ENCODE measurements around the gene DLG2.

DLG2 gene

GRCh38 chr11:84963240-84963639, 663.9 kb downstream of the DLG2 start:
- no peak for FAIRE-seq

GRCh38 chr11:84962018-84962417, 665.1 kb downstream of the DLG2 start:
- no peak for FAIRE-seq

- FAIRE-seq = no peak
Observed at GRCh38 chr11:84958295-84958694, 668.8 kb downstream of the DLG2 start.

GRCh38 chr11:84950569-84951270, 676.4 kb downstream of the DLG2 start:
- no peak for FAIRE-seq

- no peak for FAIRE-seq
Observed at GRCh38 chr11:84947970-84948580, 679.1 kb downstream of the DLG2 start.

- no peak for FAIRE-seq
Observed at GRCh38 chr11:84947070-84947469, 680.1 kb downstream of the DLG2 start.

GRCh38 chr11:84930863-84931262, 696.3 kb downstream of the DLG2 start:
- FAIRE-seq = no peak

- FAIRE-seq = no peak
Observed at GRCh38 chr11:84929738-84930137, 697.4 kb downstream of the DLG2 start.

GRCh38 chr11:84924154-84924692, 702.9 kb downstream of the DLG2 start:
- no peak for FAIRE-seq

GRCh38 chr11:84923489-84923888, 703.7 kb downstream of the DLG2 start:
- no peak for FAIRE-seq

GRCh38 chr11:84922836-84923235, 704.3 kb downstream of the DLG2 start:
- no peak for FAIRE-seq

GRCh38 chr11:84922212-84922805, 704.8 kb downstream of the DLG2 start:
- no peak for FAIRE-seq

- no peak for FAIRE-seq
Observed at GRCh38 chr11:84914511-84914910, 712.6 kb downstream of the DLG2 start.

GRCh38 chr11:84909740-84910139, 717.4 kb downstream of the DLG2 start:
- FAIRE-seq = no peak

- FAIRE-seq = no peak
Observed at GRCh38 chr11:84906995-84907394, 720.1 kb downstream of the DLG2 start.

- FAIRE-seq = no peak
Observed at GRCh38 chr11:84905411-84905810, 721.7 kb downstream of the DLG2 start.

GRCh38 chr11:84902445-84902844, 724.7 kb downstream of the DLG2 start:
- FAIRE-seq = no peak

GRCh38 chr11:84901991-84902390, 725.2 kb downstream of the DLG2 start:
- FAIRE-seq = no peak

GRCh38 chr11:84899740-84900139, 727.4 kb downstream of the DLG2 start:
- FAIRE-seq = no peak

- no peak for FAIRE-seq
Observed at GRCh38 chr11:84899134-84899533, 728.0 kb downstream of the DLG2 start.

- FAIRE-seq = no peak
Observed at GRCh38 chr11:84894666-84895065, 732.5 kb downstream of the DLG2 start.

- no peak for FAIRE-seq
Observed at GRCh38 chr11:84890676-84891075, 736.5 kb downstream of the DLG2 start.

GRCh38 chr11:84889556-84889955, 737.6 kb downstream of the DLG2 start:
- no peak for FAIRE-seq

GRCh38 chr11:84887055-84887629, 740.0 kb downstream of the DLG2 start:
- no peak for FAIRE-seq

Measured in endometrium (tissue), 2 donors.